Heart left ventricle (tissue), 16 donors: ENCODE results near the gene TNKS2. TPM values are rescaled to one million over a fixed set of nuclear protein-coding genes. Genes with fewer than 3 reads are reported as not detected.

Experiments used
- ATAC-seq, 4 donors: fragments of 200-7000 bp; cut with Tn5 transposase; one replicate each; pipeline ENCODE4 v1.9.1; 2020 to 2022; ENCODE audit warnings: moderate library complexity in 4 of 4, mild to moderate bottlenecking in 3 of 4, moderate number of reproducible peaks in 1 of 4
- DNase-seq, 5 donors: peaks; one replicate each; pipeline ENCODE4 v3.0.0-alpha.2; 2020
- H3K27ac ChIP-seq, 12 donors: fragments of 200-600 bp; sonication (generic) in 4 of 12; one replicate each; pipeline versions ENCODE4 v1.5.0 to v1.8.0; 2016 to 2022; ENCODE audit warnings: mild to moderate bottlenecking in 2 of 12
- H3K27me3 ChIP-seq, 9 donors: fragments of 200-600 bp; sonication (generic) in 2 of 9; one replicate each; pipeline versions ENCODE4 v1.5.1 to v1.8.0; 2016 to 2022; ENCODE audit warnings: mild to moderate bottlenecking in 3 of 9
- H3K36me3 ChIP-seq, 9 donors: fragments of 200-600 bp; sonication (generic) in 2 of 9; one replicate each; pipeline versions ENCODE4 v1.5.0 to v1.8.0; 2018 to 2022; ENCODE audit warnings: mild to moderate bottlenecking in 2 of 9
- H3K4me1 ChIP-seq, 12 donors: fragments of 200-600 bp; sonication (generic) in 4 of 12; one replicate each; pipeline versions ENCODE4 v1.5.0 to v1.8.0; 2016 to 2022; ENCODE audit warnings: mild to moderate bottlenecking in 3 of 12
- H3K4me3 ChIP-seq, 12 donors: fragments of 200-600 bp; sonication (generic) in 4 of 12; one replicate each; pipeline versions ENCODE4 v1.5.0 to v1.8.0; 2017 to 2022; ENCODE audit warnings: mild to moderate bottlenecking in 9 of 12, moderate library complexity in 4 of 12
- H3K9me3 ChIP-seq, 12 donors: fragments of 200-600 bp; sonication (generic) in 4 of 12; one replicate each; pipeline versions ENCODE4 v1.5.0 to v1.8.0; 2016 to 2022; ENCODE audit warnings: mild to moderate bottlenecking in 1 of 12
- POLR2A ChIP-seq, 2 donors: fragments of 450-650 bp; IDR thresholded peaks; one replicate each; pipeline ENCODE4 v1.6.1; 2017; ENCODE audit warnings: antibody characterized with exemption in 2 of 2, mild to moderate bottlenecking in 2 of 2, moderate library complexity in 2 of 2
- WGBS, 4 donors: extraction: QIAGEN DNeasy Blood & Tissue Kit in 2 of 4; methylation state at CpG; one replicate each; pipeline versions ENCODE4 v1.1.5 to v1.1.7; 2013 to 2018; 5-methylcytosine and 5-hydroxymethylcytosine counted together
- intact Hi-C, 10 donors: fragments of 100-400 bp; cut with DNase I; formaldehyde crosslinking; loops; one replicate each; pipeline versions ENCODE4 v1.11.1 to v1.14.2; 2022
- polyA plus RNA-seq, 2 donors: library from polyadenylated mRNA; stranded (reverse); fragments of 200-250 nt; gene quantifications; one replicate each; pipeline ENCODE4 v1.2.3, GENCODE V29; 2013
- total RNA-seq, 9 donors: library from RNA; depleted of rRNA in 2 of 9; stranded (reverse); fragments of >200 nt in 2 of 9; fragmentation: NEBNext Ultra II Directional in 3 of 9; extraction: Animal tissue kit (Norgen Biotek cat#: 25700) in 3 of 9; gene quantifications; one replicate each; pipeline versions ENCODE4 v1.1.0 to v1.2.4, GENCODE V29; 2016 to 2023
- TF ChIP-seq, protein P1 (sequence below), 12 donors: fragments of 200-600 bp; sonication (generic) in 4 of 12; IDR thresholded peaks; one replicate each; pipeline versions ENCODE4 v1.5.0 to v1.8.0; 2018 to 2022; ENCODE audit warnings: antibody characterized with exemption in 12 of 12, mild to moderate bottlenecking in 5 of 12
- donor health status: ischemic (EF 13 %, LVEDD 7.1; RV severe dilation, severe dysfunction).
- donor health status: healthy with polysubstance abuse.
- donor health status: DM: no; HTN: yes; CAD: no.
- donor health status: DM: no; HTN: no; CAD: no.
- donor health status: ischemic (EF 25% LVEDD 6.9; RV normal size, moderate dysfunction).
- donor health status: ischemic (EF 25% LVEDD 5.7; RV mildly dilated, moderate dysfunction).
- donor health status: healthy.
- donor health status: DM: yes; HTN: yes; CAD: no.
- donor health status: ischemic (EF 35%, LVEDD 5.7; RV mildly dilated, moderate dysfunction).
- donor health status: nonischemic (EF 11% LVEDD 7.7; RV severe dilation, severe dysfunction).
- donor health status: DM: yes; HTN: yes; CAD: no.
- donor health status: PGD.
- donor health status: ischemic (EF 29% LVEDD 5.4; RV normal size, mild dysfunction).
- donor health status: nonischemic (EF 23%, LVEDD 6.1; RV moderate dilation, normal function).

Gene TNKS2
- total and polyA plus RNA-seq, 11 donors: 4.0 to 24.7 (median 13.9) TPM

DNA sequence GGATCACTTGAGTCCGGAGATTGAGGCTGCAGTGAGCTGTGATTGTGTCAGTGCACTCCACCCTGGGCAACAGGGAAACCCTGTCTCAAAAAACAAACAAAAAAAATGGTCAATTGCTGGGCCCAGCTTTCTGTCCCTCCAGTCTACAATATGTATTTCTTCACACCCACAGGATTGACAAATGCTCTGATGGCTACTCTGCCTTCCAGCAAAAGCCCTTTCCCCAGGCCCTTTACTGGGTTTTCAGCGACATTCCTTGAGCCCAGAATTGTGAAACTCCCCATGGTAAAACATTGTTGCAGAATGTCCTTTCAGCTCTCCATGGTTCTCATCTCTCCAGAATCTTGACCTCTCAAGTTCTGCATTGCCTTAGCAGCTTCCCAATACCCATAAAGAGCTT is 23.7 kb upstream of the TNKS2 start:
- Histone ChIP-seq H3K27ac (no peak overlapping the region), H3K9me3 (no peaks in the 10 kb centered on the region), H3K36me3 (no peaks in the 10 kb centered on the region), H3K4me1 (no peaks in the 10 kb centered on the region), H3K27me3 (peaks cover 0 to 11% (median 0%) of the 10 kb centered on the region in 9 donors), H3K4me3 (no peak overlapping the region)
- TF ChIP-seq, protein P1, sequence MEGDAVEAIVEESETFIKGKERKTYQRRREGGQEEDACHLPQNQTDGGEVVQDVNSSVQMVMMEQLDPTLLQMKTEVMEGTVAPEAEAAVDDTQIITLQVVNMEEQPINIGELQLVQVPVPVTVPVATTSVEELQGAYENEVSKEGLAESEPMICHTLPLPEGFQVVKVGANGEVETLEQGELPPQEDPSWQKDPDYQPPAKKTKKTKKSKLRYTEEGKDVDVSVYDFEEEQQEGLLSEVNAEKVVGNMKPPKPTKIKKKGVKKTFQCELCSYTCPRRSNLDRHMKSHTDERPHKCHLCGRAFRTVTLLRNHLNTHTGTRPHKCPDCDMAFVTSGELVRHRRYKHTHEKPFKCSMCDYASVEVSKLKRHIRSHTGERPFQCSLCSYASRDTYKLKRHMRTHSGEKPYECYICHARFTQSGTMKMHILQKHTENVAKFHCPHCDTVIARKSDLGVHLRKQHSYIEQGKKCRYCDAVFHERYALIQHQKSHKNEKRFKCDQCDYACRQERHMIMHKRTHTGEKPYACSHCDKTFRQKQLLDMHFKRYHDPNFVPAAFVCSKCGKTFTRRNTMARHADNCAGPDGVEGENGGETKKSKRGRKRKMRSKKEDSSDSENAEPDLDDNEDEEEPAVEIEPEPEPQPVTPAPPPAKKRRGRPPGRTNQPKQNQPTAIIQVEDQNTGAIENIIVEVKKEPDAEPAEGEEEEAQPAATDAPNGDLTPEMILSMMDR (IDR thresholded peaks at IDR 0.05): no peak
- no peak for TF ChIP-seq POLR2A (IDR thresholded peaks at IDR 0.05)
- DNase-seq: no peak
- WGBS, 4 donors: 89 to 100% (median 93%) methylated on average over 2 of the region's 2 CpGs
- intact Hi-C loops: no loop called here
- ATAC-seq: no peak

DNA sequence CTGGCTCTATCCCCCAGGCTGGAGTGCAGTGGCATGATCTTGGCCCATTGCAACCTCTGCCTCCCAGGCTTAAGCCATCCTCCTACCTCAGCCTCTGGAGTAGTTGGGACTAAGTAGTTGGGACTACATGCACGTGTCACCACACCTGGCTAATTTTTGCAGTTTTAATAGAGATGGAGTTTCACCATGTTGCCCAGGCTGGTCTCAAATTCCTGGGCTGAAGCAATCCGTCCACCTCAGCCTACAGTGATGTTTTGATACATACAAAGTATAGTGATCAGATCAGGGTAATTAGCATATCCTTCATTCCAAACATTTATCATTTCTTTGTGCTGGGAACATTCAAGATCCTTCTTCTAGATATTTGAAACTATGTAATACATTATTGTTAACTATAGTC is 22.5 kb upstream of the TNKS2 start:
- 73 to 87% (median 85%) methylated on average over 2 of the region's 2 CpGs for WGBS, 4 donors
- no peak for ATAC-seq
- no peaks in the 10 kb centered on the region for H3K9me3 ChIP-seq
- no peak for DNase-seq
- H3K4me1 ChIP-seq: no peaks in the 10 kb centered on the region
- intact Hi-C loops: no loop called here
- H3K36me3 ChIP-seq: no peaks in the 10 kb centered on the region
- peaks cover 0 to 11% (median 0%) of the 10 kb centered on the region in 9 donors for H3K27me3 ChIP-seq
- TF ChIP-seq POLR2A (IDR thresholded peaks at IDR 0.05): no peak
- TF ChIP-seq, protein P1 (IDR thresholded peaks at IDR 0.05): no peak
- no peak overlapping the region for H3K4me3 ChIP-seq
- no peak overlapping the region for H3K27ac ChIP-seq

DNA sequence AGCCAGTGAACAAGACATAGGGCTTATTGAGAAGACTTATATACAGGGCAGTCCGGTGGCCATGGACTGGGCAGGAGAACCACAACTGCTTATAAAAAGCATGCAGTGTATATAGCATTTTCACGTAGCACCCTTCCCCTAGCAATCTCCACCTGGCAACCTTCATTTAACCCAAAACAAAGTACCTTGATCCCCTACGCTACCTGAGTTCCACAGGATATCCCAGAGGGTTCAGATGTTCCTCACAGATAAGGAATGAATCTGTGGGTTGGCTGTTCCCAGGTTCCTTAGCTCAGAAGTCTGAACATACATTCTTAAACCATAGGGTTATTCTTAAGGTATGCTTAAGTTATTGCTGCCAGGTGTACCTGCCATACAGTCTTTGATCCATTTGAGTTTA is 22.0 kb upstream of the TNKS2 start:
- Histone ChIP-seq H3K4me3 (no peak overlapping the region), H3K36me3 (no peaks in the 10 kb centered on the region), H3K27me3 (peaks cover 0 to 11% (median 0%) of the 10 kb centered on the region in 9 donors), H3K4me1 (no peaks in the 10 kb centered on the region), H3K27ac (no peak overlapping the region), H3K9me3 (no peaks in the 10 kb centered on the region)
- DNase-seq (no peak), ATAC-seq (no peak)
- intact Hi-C loops: no loop called here
- 89 to 95% (median 91%) methylated on average over 3 of the region's 3 CpGs for WGBS, 4 donors
- TF ChIP-seq, protein P1 (IDR thresholded peaks at IDR 0.05): no peak
- TF ChIP-seq POLR2A (IDR thresholded peaks at IDR 0.05): no peak

DNA sequence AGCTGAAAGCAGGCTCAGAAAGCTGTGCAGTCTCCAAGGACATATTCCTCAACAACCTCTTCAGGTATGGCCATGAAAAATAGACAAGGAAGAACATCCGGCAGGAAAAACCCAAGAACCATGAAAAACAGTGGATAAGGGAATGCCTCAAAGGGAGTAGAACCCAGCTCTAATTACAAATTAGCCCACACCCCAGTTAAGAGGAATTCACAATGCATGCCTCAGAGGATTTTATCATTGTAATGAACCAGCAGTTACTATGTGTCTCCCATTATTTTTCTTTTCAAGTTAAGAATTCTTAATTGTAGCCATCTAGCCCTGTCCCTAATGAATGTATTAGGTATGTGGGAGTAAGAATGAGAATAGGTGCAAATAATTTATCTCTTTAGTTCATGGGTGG is 19.7 kb upstream of the TNKS2 start:
- Histone ChIP-seq H3K27ac (no peak overlapping the region), H3K4me3 (no peak overlapping the region), H3K4me1 (no peaks in the 10 kb centered on the region), H3K27me3 (peaks cover 0 to 11% (median 0%) of the 10 kb centered on the region in 9 donors), H3K9me3 (no peaks in the 10 kb centered on the region), H3K36me3 (no peaks in the 10 kb centered on the region)
- ATAC-seq (no peak), DNase-seq (no peak)
- TF ChIP-seq, protein P1 (IDR thresholded peaks at IDR 0.05): no peak
- no peak for TF ChIP-seq POLR2A (IDR thresholded peaks at IDR 0.05)
- WGBS, 4 donors: 83 to 96% (median 89%) methylated on average over 1 of the region's 1 CpG
- intact Hi-C loops: no loop called here
